Stomach (tissue), 19 donors: Measurements from ENCODE around the gene KCNJ13. TPM values are rescaled to one million over a fixed set of nuclear protein-coding genes. Genes with fewer than 3 reads are reported as not detected.

Experiments
- DNase-seq, 2 donors: peaks; one replicate each; pipeline versions ENCODE4 v3.0.0 to v3.0.0-alpha.2; 2013 to 2019
- H3K27ac ChIP-seq, 5 donors: fragments of 200-600 bp in 4 of 5; sonication (generic) in 4 of 5; one replicate each; pipeline ENCODE4 v1.5.1; 2013 to 2019; ENCODE audit warnings: mild to moderate bottlenecking in 1 of 5, moderate library complexity in 1 of 5
- H3K27me3 ChIP-seq, 3 donors: fragments of 200-600 bp; sonication (generic); one replicate each; pipeline ENCODE4 v1.5.1; 2017 to 2019; ENCODE audit warnings: mixed run types in 1 of 3
- H3K36me3 ChIP-seq, 4 donors: fragments of 200-600 bp; sonication (generic); 1 replicate in 3 of 4; 2 replicates in 1 of 4; pipeline ENCODE4 v1.5.1; 2016 to 2019
- H3K4me1 ChIP-seq, 4 donors: fragments of 200-600 bp; sonication (generic); one replicate each; pipeline ENCODE4 v1.5.1; 2016 to 2019
- H3K4me3 ChIP-seq, 4 donors: fragments of 200-600 bp; sonication (generic) in 3 of 4; one replicate each; pipeline ENCODE4 v1.5.1; 2016 to 2019; ENCODE audit warnings: mild to moderate bottlenecking in 1 of 4
- H3K9me3 ChIP-seq, 4 donors: fragments of 200-600 bp; sonication (generic); one replicate each; pipeline ENCODE4 v1.5.1; 2016 to 2019
- CTCF ChIP-seq, 7 experiments: fragments of 450-650 bp in 4 of 7; fragments of 200-600 bp in 3 of 7; sonication (generic) in 3 of 7; IDR thresholded peaks; one replicate each; pipeline ENCODE4 v1.5.1; 2016 to 2019; ENCODE audit warnings: antibody characterized with exemption in 7 of 7, control low read depth in 2 of 7, mild to moderate bottlenecking in 1 of 7
- EP300 ChIP-seq: sonication (generic); formaldehyde crosslinking; IDR thresholded peaks from one replicate; pipeline ENCODE4 v1.6.1; 2017; ENCODE audit warnings: antibody characterized with exemption
- POLR2A ChIP-seq, 4 donors: fragments of 450-650 bp; IDR thresholded peaks; one replicate each; pipeline ENCODE4 v1.6.1; 2016; ENCODE audit warnings: antibody characterized with exemption in 4 of 4, control low read depth in 2 of 4, mild to moderate bottlenecking in 1 of 4, moderate library complexity in 1 of 4
- POLR2AphosphoS5 ChIP-seq, 3 donors: sonication (generic); formaldehyde crosslinking; IDR thresholded peaks; one replicate each; pipeline ENCODE4 v1.6.1; 2016; ENCODE audit warnings: antibody characterized with exemption in 3 of 3
- WGBS, 5 donors: extraction: QIAGEN DNeasy Blood & Tissue Kit in 3 of 5; methylation state at CpG; one replicate each; pipeline versions ENCODE4 v1.1.5 to v1.1.7; 2013 to 2018; 5-methylcytosine and 5-hydroxymethylcytosine counted together
- intact Hi-C: fragments of 100-400 bp; cut with DNase I; formaldehyde crosslinking; loops from one replicate; pipeline ENCODE4 v1.15.1; 2023; ENCODE audit warnings: low total_unique reads
- long read RNA-seq, 10 donors: transcript quantifications; one replicate each; lab custom pipeline, GENCODE V29; 2026
- polyA plus RNA-seq, 3 donors: library from polyadenylated mRNA; stranded (reverse); fragments of 200-250 nt; gene quantifications; one replicate each; pipeline ENCODE4 v1.2.3, GENCODE V29; 2013
- total RNA-seq, 5 donors: library from RNA; depleted of rRNA; stranded (reverse); fragments of >200 nt; gene quantifications; one replicate each; pipeline versions ENCODE4 v1.1.0 to v1.2.3, GENCODE V29; 2014 to 2016
- donor health status: healthy with polysubstance abuse.
- donor health status: Bipolar disorder and iron deficiency.
- donor health status: healthy.

The KCNJ13 gene
- 1 to 10 TPM in 2 of 5 donors, under 1 TPM in 1, not detected in 2; 0.18 to 2.9 (median 1.8) TPM for total RNA-seq
- polyA plus RNA-seq = 1 to 10 TPM in 1 of 3 donors, under 1 TPM in 2; 0.30 to 1.2 (median 0.50) TPM
- long read RNA-seq, donor 1 = 0 reads
- long read RNA-seq, donor 2 = 0 reads
- long read RNA-seq, donor 3 = 0 reads
- long read RNA-seq, donor 4 = 0 reads
- long read RNA-seq, donor 5 = 0 reads
- long read RNA-seq, donor 6 = 0 reads
- long read RNA-seq, donor 7 = 0 reads
- long read RNA-seq, donor 8 = 0 reads
- long read RNA-seq, donor 9 = 0 reads
- long read RNA-seq, donor 10 = 0 reads

- DNase-seq = peak in 1 of 2 donors; percentile 51
Measured at GRCh38 chr2:232776435-232776834, at the start of gene KCNJ13. KCNJ13 (minus strand) TSS chr2:232776565; CDS start chr2:232771362, 5,203 bp downstream.

GRCh38 chr2:232817756-232818155, 41.4 kb upstream of the KCNJ13 start:
- no peak overlapping the region for H3K27ac ChIP-seq
- peaks cover 45 to 98% (median 96%) of the 10 kb centered on the region in 4 donors for H3K36me3 ChIP-seq
- no peak for TF ChIP-seq EP300
- TF ChIP-seq POLR2AphosphoS5 (IDR thresholded peaks at IDR 0.05) = no peak
- no peak for TF ChIP-seq CTCF (IDR thresholded peaks at IDR 0.05)
- TF ChIP-seq POLR2A (IDR thresholded peaks at IDR 0.05) = no peak
- 71 to 78% (median 74%) methylated on average over 3 of the region's 3 CpGs for WGBS, 5 donors
- intact Hi-C loops = no loop called here
- H3K4me1 ChIP-seq = peaks cover 0 to 14% (median 5%) of the 10 kb centered on the region in 4 donors
- no peaks in the 10 kb centered on the region for H3K9me3 ChIP-seq
- no peak overlapping the region for H3K4me3 ChIP-seq
- no peaks in the 10 kb centered on the region for H3K27me3 ChIP-seq
- no peak for DNase-seq

More at GRCh38 chr2:232776435-232776834, at the start of gene KCNJ13:
- peak within 1 kb of the TSS in 4 of 5 donors; percentile 39 to 68 (median 45) for H3K27ac ChIP-seq
- H3K4me3 ChIP-seq = no peak within 1 kb of the TSS
- TF ChIP-seq POLR2A (IDR thresholded peaks at IDR 0.05) (no peak), POLR2AphosphoS5 (IDR thresholded peaks at IDR 0.05) (peak in 2 of 3 donors; percentile 17 to 33)
- no peaks in the 10 kb centered on the region for H3K27me3 ChIP-seq
- intact Hi-C loops = no loop called here
- peaks cover 9 to 65% (median 37%) of the 10 kb centered on the region in 4 donors for H3K4me1 ChIP-seq
- no peaks in the 10 kb centered on the region for H3K9me3 ChIP-seq
- 27 to 68% (median 39%) methylated on average over 1 of the region's 1 CpG for WGBS, 5 donors
- H3K36me3 ChIP-seq = peaks cover 5 to 13% (median 10%) of the 10 kb centered on the region in 4 donors

GRCh38 chr2:232816657-232817056, 40.3 kb upstream of the KCNJ13 start:
- intact Hi-C loops = no loop called here
- Histone ChIP-seq H3K4me3 (no peak overlapping the region), H3K27me3 (no peaks in the 10 kb centered on the region), H3K4me1 (peaks cover 0 to 14% (median 5%) of the 10 kb centered on the region in 4 donors), H3K9me3 (no peaks in the 10 kb centered on the region), H3K27ac (no peak overlapping the region), H3K36me3 (peaks cover 41 to 99% (median 98%) of the 10 kb centered on the region in 4 donors)
- no peak for DNase-seq
- WGBS, 5 donors = 74 to 91% (median 88%) methylated on average over 10 of the region's 10 CpGs
- TF ChIP-seq EP300 = no peak
- no peak for TF ChIP-seq POLR2AphosphoS5 (IDR thresholded peaks at IDR 0.05)
- no peak for TF ChIP-seq POLR2A (IDR thresholded peaks at IDR 0.05)
- TF ChIP-seq CTCF (IDR thresholded peaks at IDR 0.05) = no peak

GRCh38 chr2:232815569-232815968, 39.2 kb upstream of the KCNJ13 start:
- no peaks in the 10 kb centered on the region for H3K9me3 ChIP-seq
- H3K27me3 ChIP-seq = no peaks in the 10 kb centered on the region
- H3K4me1 ChIP-seq = peaks cover 0 to 14% (median 5%) of the 10 kb centered on the region in 4 donors
- peaks cover 42 to 99% (median 97%) of the 10 kb centered on the region in 4 donors for H3K36me3 ChIP-seq
- no peak for TF ChIP-seq POLR2AphosphoS5 (IDR thresholded peaks at IDR 0.05)
- no peak for TF ChIP-seq CTCF (IDR thresholded peaks at IDR 0.05)
- no peak for TF ChIP-seq EP300
- no peak for TF ChIP-seq POLR2A (IDR thresholded peaks at IDR 0.05)
- WGBS, 5 donors = 82 to 91% (median 86%) methylated on average over 3 of the region's 3 CpGs
- H3K27ac ChIP-seq = no peak overlapping the region
- no peak for DNase-seq
- intact Hi-C loops = no loop called here
- H3K4me3 ChIP-seq = no peak overlapping the region

- Histone ChIP-seq H3K27me3 (no peaks in the 10 kb centered on the region), H3K27ac (no peak overlapping the region), H3K4me3 (no peak overlapping the region), H3K9me3 (no peaks in the 10 kb centered on the region), H3K4me1 (peaks cover 0 to 8% (median 4%) of the 10 kb centered on the region in 4 donors), H3K36me3 (peaks cover 60 to 98% (median 96%) of the 10 kb centered on the region in 4 donors)
- intact Hi-C loops = no loop called here
- WGBS, 5 donors = 92 to 98% (median 95%) methylated on average over 1 of the region's 1 CpG
- no peak for TF ChIP-seq POLR2AphosphoS5 (IDR thresholded peaks at IDR 0.05)
- TF ChIP-seq EP300 = no peak
- TF ChIP-seq CTCF (IDR thresholded peaks at IDR 0.05) = no peak
- no peak for TF ChIP-seq POLR2A (IDR thresholded peaks at IDR 0.05)
- no peak for DNase-seq
Measured at GRCh38 chr2:232810444-232810843, 34.1 kb upstream of the KCNJ13 start.
